22Rv1 (cell line): ENCODE results near the gene C6.

Source experiments
- H3K27ac ChIP-seq: fragments of 450-650 bp; 2 replicates; pipeline ENCODE4 v1.5.1; 2017
- CTCF ChIP-seq: fragments of 450-650 bp; IDR thresholded peaks from 2 replicates; pipeline ENCODE4 v1.5.1; 2017; ENCODE audit warnings: mild to moderate bottlenecking
- ZFX ChIP-seq: fragments of 450-650 bp; IDR thresholded peaks from 2 replicates; pipeline ENCODE4 v1.6.1; 2017; ENCODE audit warnings: antibody characterized with exemption, borderline replicate concordance

The C6 gene

GRCh38 chr5:41122459-41122858, 90.9 kb downstream of the C6 start:
- no peak overlapping the region for H3K27ac ChIP-seq
- no peak for TF ChIP-seq CTCF
- TF ChIP-seq ZFX: no peak

- TF ChIP-seq ZFX (no peak), CTCF (no peak)
- no peak overlapping the region for H3K27ac ChIP-seq
These were observed 92.7 kb downstream of the C6 start for GRCh38 chr5:41120600-41120999.

GRCh38 chr5:41118177-41118576, 95.2 kb downstream of the C6 start:
- TF ChIP-seq CTCF: no peak
- no peak for TF ChIP-seq ZFX
- no peak overlapping the region for H3K27ac ChIP-seq

GRCh38 chr5:41115281-41115680, 98.1 kb downstream of the C6 start:
- no peak overlapping the region for H3K27ac ChIP-seq
- TF ChIP-seq ZFX (no peak), CTCF (no peak)

GRCh38 chr5:41112486-41113455, 100.6 kb downstream of the C6 start:
- H3K27ac ChIP-seq: no peak overlapping the region
- TF ChIP-seq ZFX: no peak
- no peak for TF ChIP-seq CTCF

- no peak overlapping the region for H3K27ac ChIP-seq
- TF ChIP-seq CTCF: no peak
- no peak for TF ChIP-seq ZFX
These were observed 104.1 kb downstream of the C6 start for GRCh38 chr5:41109186-41109585.

- TF ChIP-seq CTCF (no peak), ZFX (no peak)
- H3K27ac ChIP-seq: no peak overlapping the region
These were observed 111.0 kb downstream of the C6 start for GRCh38 chr5:41102341-41102740.
